ENCODE data around the gene KRTAP2-3.

- TF ChIP-seq CTCF (IDR thresholded peaks at IDR 0.05; ENCODE audit: poor library complexity) (no peak), EZH2 (IDR thresholded peaks at IDR 0.05; ENCODE audit: borderline replicate concordance) (no peak), EZH2phosphoT487 (IDR thresholded peaks at IDR 0.05; ENCODE audit: low read depth, severe bottlenecking, unreplicated experiment) (no peak)
These were observed 4.4 kb upstream of the KRTAP2-3 start for GRCh38 chr17:41064301-41064700.

All from hepatocyte (in vitro differentiated cells).